D721Med (cell line): ENCODE measurements around the gene ABCA1.
"Not testable (repeated sequence)": the region's sequence is repeated elsewhere in the genome, so short reads cannot be mapped to it uniquely, and the experiment has no call there.

Source experiments
- DNase-seq: peaks from one replicate; pipeline ENCODE4 v3.0.0; 2011; ENCODE audit warnings: low spot score; ENCODE audit not compliant: insufficient read length
- FAIRE-seq: peaks from 2 replicates; lab custom pipeline; 2011; peaks lifted over from hg19 to GRCh38; lab: Jason Lieb, UNC
- CTCF ChIP-seq: IDR thresholded peaks from 2 replicates; pipeline ENCODE4 v1.5.1; 2012; ENCODE audit warnings: mild to moderate bottlenecking, control low read depth; ENCODE audit not compliant: insufficient read depth; ENCODE audit errors: missing control alignments

The ABCA1 gene

GRCh38 chr9:104903609-104904008 lies 24.3 kb downstream of the ABCA1 start:
- DNase-seq: no peak
- TF ChIP-seq CTCF: no peak
- FAIRE-seq: no peak

- no peak for FAIRE-seq
- TF ChIP-seq CTCF: no peak
- DNase-seq: no peak
Observed at GRCh38 chr9:104900871-104901270, 27.1 kb downstream of the ABCA1 start.

- FAIRE-seq (no peak), DNase-seq (no peak)
- TF ChIP-seq CTCF: no peak
Observed at GRCh38 chr9:104900324-104900723, 27.6 kb downstream of the ABCA1 start.

- DNase-seq: no peak
- no peak for TF ChIP-seq CTCF
- FAIRE-seq: no peak
Observed at GRCh38 chr9:104899759-104900247, 28.2 kb downstream of the ABCA1 start.

- FAIRE-seq, DNase-seq: not testable (repeated sequence)
Observed at GRCh38 chr9:104898376-104898775, 29.6 kb downstream of the ABCA1 start.

GRCh38 chr9:104896131-104896530 lies 31.8 kb downstream of the ABCA1 start:
- DNase-seq (no peak), FAIRE-seq (no peak)
- TF ChIP-seq CTCF: no peak

- DNase-seq (no peak), FAIRE-seq (no peak)
- TF ChIP-seq CTCF: no peak
Observed at GRCh38 chr9:104895572-104895971, 32.4 kb downstream of the ABCA1 start.

- TF ChIP-seq CTCF: no peak
- FAIRE-seq (no peak), DNase-seq (no peak)
Observed at GRCh38 chr9:104892701-104893100, 35.3 kb downstream of the ABCA1 start.
